Fibroblast of lung (primary cell): Measurements from ENCODE around the gene CYP11A1. TPM values are rescaled to one million over a fixed set of nuclear protein-coding genes. Genes with fewer than 3 reads are reported as not detected.
A peak's percentile ranks its signal among the peaks of the same experiment; 100 is the strongest.

Source experiments
- DNase-seq, 2 donors: peaks; one replicate each; pipeline versions ENCODE4 v3.0.0 to v3.0.0-alpha.2; 2010; ENCODE audit warnings: low read depth in 2 of 2
- H2AFZ ChIP-seq: 2 replicates; pipeline ENCODE4 v1.5.1; 2012; ENCODE audit warnings: low read length, control low read depth, inconsistent platforms
- H3K27ac ChIP-seq: 2 replicates; pipeline ENCODE4 v1.5.1; 2011; ENCODE audit warnings: low read length, control low read depth; ENCODE audit not compliant: insufficient read depth
- H3K27me3 ChIP-seq: 2 replicates; pipeline ENCODE4 v1.5.1; 2011; ENCODE audit warnings: mild to moderate bottlenecking, low read length; ENCODE audit not compliant: control insufficient read depth, insufficient read depth
- H3K36me3 ChIP-seq: 2 replicates; pipeline ENCODE4 v1.5.1; 2011; ENCODE audit warnings: low read length; ENCODE audit not compliant: control insufficient read depth, insufficient read depth
- H3K4me1 ChIP-seq: 2 replicates; pipeline ENCODE4 v1.5.1; 2011; ENCODE audit warnings: low read length; ENCODE audit not compliant: control insufficient read depth, insufficient read depth; ENCODE audit errors: extremely low read depth
- H3K4me2 ChIP-seq: 2 replicates; pipeline ENCODE4 v1.5.1; 2011; ENCODE audit warnings: low read length, control low read depth; ENCODE audit not compliant: insufficient read depth; ENCODE audit errors: extremely low read depth
- H3K4me3 ChIP-seq, 4 experiments: fragments of 200-600 bp in 1 of 4; sonication (generic) in 1 of 4; replicated peaks in 1 of 4; 2 replicates each; pipeline ENCODE4 v1.5.1; 2011 to 2016; ENCODE audit warnings: low read length in 4 of 4, low read depth in 3 of 4, mild to moderate bottlenecking in 3 of 4, control low read depth in 2 of 4, inconsistent platforms in 1 of 4, mixed read lengths in 1 of 4; ENCODE audit not compliant: insufficient read depth in 1 of 4; ENCODE audit errors: control extremely low read depth in 1 of 4
- H3K79me2 ChIP-seq: 2 replicates; pipeline ENCODE4 v1.5.1; 2012; ENCODE audit warnings: mild to moderate bottlenecking, low read length, inconsistent platforms; ENCODE audit not compliant: control insufficient read depth, insufficient read depth
- H3K9ac ChIP-seq: 2 replicates; pipeline ENCODE4 v1.5.1; 2011; ENCODE audit warnings: mild to moderate bottlenecking, low read length, control low read depth; ENCODE audit not compliant: insufficient read depth
- H3K9me3 ChIP-seq: 2 replicates; pipeline ENCODE4 v1.5.1; 2012; ENCODE audit warnings: low read depth, low read length; ENCODE audit not compliant: control insufficient read depth, insufficient read depth
- H4K20me1 ChIP-seq: 2 replicates; pipeline ENCODE4 v1.5.1; 2011; ENCODE audit warnings: low read length; ENCODE audit not compliant: control insufficient read depth, insufficient read depth; ENCODE audit errors: extremely low read depth
- CTCF ChIP-seq, 2 donors: IDR thresholded peaks in 1 of 2; conservative IDR thresholded peaks in 1 of 2; 1 replicate in 1 of 2; 2 replicates in 1 of 2; pipeline ENCODE4 v1.5.1; 2011 to 2012; ENCODE audit warnings: low read length in 2 of 2, control low read depth in 1 of 2, inconsistent platforms in 1 of 2, low read depth in 1 of 2, mild to moderate bottlenecking in 1 of 2
- EZH2 ChIP-seq: IDR thresholded peaks from 2 replicates; pipeline ENCODE4 v1.5.1; 2012; ENCODE audit warnings: low read length, control low read depth, mild to moderate bottlenecking; ENCODE audit errors: missing control alignments
- polyA plus RNA-seq, 2 donors: library from polyadenylated mRNA; depleted of rRNA in 1 of 2; stranded (reverse) in 1 of 2; unstranded in 1 of 2; fragments of >200 nt; gene quantifications; 2 replicates each; pipeline ENCODE4 v1.2.1, GENCODE V29; 2011 to 2012; ENCODE audit warnings: missing spikeins in 1 of 2
- total RNA-seq: library from RNA; depleted of rRNA; stranded (reverse); fragments of >200 nt; gene quantifications from 2 replicates; pipeline ENCODE4 v1.2.1, GENCODE V29; 2014

CYP11A1 gene
- total and polyA plus RNA-seq, 2 donors (not counting 1 experiment from before 2014, with no cell fraction given), result 0.07 to 0.33 TPM

- no peak overlapping the region for H3K4me3 ChIP-seq
- no peak for DNase-seq
Measured at GRCh38 chr15:74349241-74349778, 18.1 kb downstream of the CYP11A1 start.

GRCh38 chr15:74347757-74348250, 19.6 kb downstream of the CYP11A1 start:
- H4K20me1 ChIP-seq, result no peaks in the 10 kb centered on the region
- H3K9ac ChIP-seq, result no peak overlapping the region
- H3K36me3 ChIP-seq, result no peaks in the 10 kb centered on the region
- no peaks in the 10 kb centered on the region for H3K9me3 ChIP-seq
- no peak for TF ChIP-seq CTCF (conservative IDR thresholded peaks at IDR 0.05 in 1 of 2, IDR thresholded peaks at IDR 0.05 in 1 of 2; ENCODE audit: low read depth in 1 of 2, low read length in 2 of 2)
- no peak for TF ChIP-seq EZH2
- no peak overlapping the region for H3K4me3 ChIP-seq
- no peak overlapping the region for H3K27ac ChIP-seq
- no peaks in the 10 kb centered on the region for H3K4me1 ChIP-seq
- no peak overlapping the region for H3K4me2 ChIP-seq
- no peak for DNase-seq
- H2AFZ ChIP-seq, result no peak overlapping the region
- no peaks in the 10 kb centered on the region for H3K79me2 ChIP-seq
- peaks cover 4% of the 10 kb centered on the region for H3K27me3 ChIP-seq

More at GRCh38 chr15:74349241-74349778, 18.1 kb downstream of the CYP11A1 start:
- H3K79me2 ChIP-seq, result no peaks in the 10 kb centered on the region
- H4K20me1 ChIP-seq, result no peaks in the 10 kb centered on the region
- TF ChIP-seq EZH2, result no peak
- TF ChIP-seq CTCF (conservative IDR thresholded peaks at IDR 0.05 in 1 of 2, IDR thresholded peaks at IDR 0.05 in 1 of 2; ENCODE audit: low read depth in 1 of 2, low read length in 2 of 2), result no peak
- H3K36me3 ChIP-seq, result no peaks in the 10 kb centered on the region
- H3K27me3 ChIP-seq, result peaks cover 4% of the 10 kb centered on the region
- no peak overlapping the region for H3K4me2 ChIP-seq
- no peak overlapping the region for H2AFZ ChIP-seq
- H3K9ac ChIP-seq, result no peak overlapping the region
- H3K27ac ChIP-seq, result no peak overlapping the region
- no peaks in the 10 kb centered on the region for H3K4me1 ChIP-seq
- H3K9me3 ChIP-seq, result no peaks in the 10 kb centered on the region

GRCh38 chr15:74345051-74345450, 22.4 kb downstream of the CYP11A1 start:
- DNase-seq, result peak in 1 of 2 donors; percentile 69
- Histone ChIP-seq H3K4me3 (no peak overlapping the region), H3K79me2 (no peaks in the 10 kb centered on the region), H3K36me3 (no peaks in the 10 kb centered on the region), H3K4me2 (no peak overlapping the region), H3K27ac (no peak overlapping the region), H3K9me3 (no peaks in the 10 kb centered on the region), H3K27me3 (no peaks in the 10 kb centered on the region), H3K4me1 (no peaks in the 10 kb centered on the region), H4K20me1 (no peaks in the 10 kb centered on the region), H2AFZ (no peak overlapping the region), H3K9ac (no peak overlapping the region)
- TF ChIP-seq EZH2 (no peak), CTCF (conservative IDR thresholded peaks at IDR 0.05 in 1 of 2, IDR thresholded peaks at IDR 0.05 in 1 of 2; ENCODE audit: low read depth in 1 of 2, low read length in 2 of 2) (no peak)
